ENCODE measurements around the gene F2RL3.
"Not testable (repeated sequence)": the region's sequence is repeated elsewhere in the genome, so short reads cannot be mapped to it uniquely, and the experiment has no call there.

The F2RL3 gene

DNA sequence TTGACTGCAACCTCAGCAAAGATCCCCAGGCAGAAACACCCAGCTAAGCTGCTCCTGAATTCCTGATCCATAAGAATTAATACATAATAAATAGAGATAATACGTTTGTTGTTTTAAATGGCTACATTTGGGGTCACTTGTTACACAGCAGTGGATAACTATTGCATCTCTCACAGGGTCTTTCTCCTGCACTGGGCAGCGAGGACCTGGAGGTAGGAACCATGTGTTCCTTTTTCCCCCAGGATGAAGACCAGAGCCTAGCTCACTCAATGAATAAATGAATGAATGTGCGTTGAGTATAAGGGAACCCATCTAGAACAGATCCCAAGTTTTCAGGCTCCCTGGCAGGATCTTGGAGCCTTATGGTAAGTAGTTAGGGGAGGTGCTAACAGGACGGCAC, 30.7 kb downstream of the F2RL3 start:
- in situ Hi-C loops (cut with MboI; ENCODE audit: low sequenced_read_pairs), result no loop called here

DNA sequence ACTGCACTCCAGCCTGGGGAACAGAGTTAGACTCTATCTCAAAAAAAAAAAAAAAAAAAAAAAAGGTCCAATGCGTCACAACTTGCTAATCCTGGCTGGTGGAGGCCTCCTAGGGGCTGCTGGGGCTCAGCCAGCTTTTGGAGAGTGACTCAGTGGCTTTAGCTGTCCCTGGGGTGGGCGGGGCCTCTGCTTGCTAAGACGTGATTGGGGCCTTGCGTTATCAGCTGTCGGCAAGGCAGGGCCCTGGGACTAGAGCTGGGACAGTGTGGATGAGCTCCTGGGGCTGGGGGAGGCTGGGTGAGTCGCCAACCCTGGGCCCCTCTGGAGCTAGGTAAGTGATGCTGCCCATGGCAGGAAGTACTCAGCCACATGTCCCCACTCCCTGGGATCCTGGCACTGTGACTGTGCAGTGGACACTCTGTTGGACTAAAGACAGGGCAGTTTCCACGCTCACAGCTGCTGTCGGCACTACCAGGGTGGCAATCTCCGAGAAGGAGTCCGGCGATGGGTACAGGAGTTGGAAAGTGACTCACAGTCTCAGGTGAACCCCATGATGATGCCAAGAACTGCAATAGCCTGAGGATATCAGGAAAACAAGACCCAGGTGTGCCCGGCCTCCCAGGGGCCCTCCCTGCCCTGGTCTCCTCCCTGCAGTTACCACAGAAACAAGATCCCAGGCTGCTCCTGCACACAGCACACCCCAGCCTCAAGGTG, 32.2 kb downstream of the F2RL3 start:
- in situ Hi-C loops (cut with MboI; ENCODE audit: low sequenced_read_pairs), result no loop called here

DNA sequence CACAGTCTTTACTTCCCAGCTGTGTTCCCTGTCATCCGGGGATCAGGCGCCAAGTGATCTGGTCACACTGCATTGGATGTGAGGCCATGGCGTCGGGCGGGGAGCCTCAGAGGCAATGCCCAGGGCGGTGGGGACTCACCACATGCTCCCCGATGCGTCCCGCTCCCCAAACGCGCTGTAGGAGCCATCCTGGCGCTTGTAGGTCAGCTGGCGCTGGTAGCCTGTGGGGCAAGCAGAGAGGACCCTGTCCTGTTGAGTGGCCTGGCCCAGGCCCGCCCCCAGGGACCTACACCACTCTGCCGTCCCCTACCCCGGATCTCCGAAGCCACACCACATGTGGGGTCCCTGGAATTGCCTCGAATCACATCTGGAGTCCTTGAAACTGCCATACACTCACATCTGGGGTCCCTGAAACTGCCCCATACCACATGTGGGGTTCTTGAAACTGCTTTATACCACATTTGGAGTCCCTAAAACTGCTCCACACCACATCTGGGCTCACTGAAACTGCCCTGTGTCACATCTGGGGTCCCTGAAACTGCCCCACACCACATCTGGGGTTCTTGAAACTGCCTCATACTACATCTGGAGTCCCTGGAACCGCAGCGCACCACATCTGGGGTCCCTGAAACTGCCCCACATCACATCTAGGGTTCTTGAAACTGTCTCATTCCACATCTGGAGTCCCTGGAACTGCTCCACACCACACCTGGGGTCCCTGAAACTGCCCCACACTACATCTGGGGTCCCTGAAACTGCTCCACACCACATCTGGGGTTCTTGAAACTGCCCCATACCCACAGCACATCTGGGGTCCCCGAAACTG, 33.2 kb downstream of the F2RL3 start:
- in situ Hi-C loops (cut with MboI; ENCODE audit: low sequenced_read_pairs), result no loop called here

DNA sequence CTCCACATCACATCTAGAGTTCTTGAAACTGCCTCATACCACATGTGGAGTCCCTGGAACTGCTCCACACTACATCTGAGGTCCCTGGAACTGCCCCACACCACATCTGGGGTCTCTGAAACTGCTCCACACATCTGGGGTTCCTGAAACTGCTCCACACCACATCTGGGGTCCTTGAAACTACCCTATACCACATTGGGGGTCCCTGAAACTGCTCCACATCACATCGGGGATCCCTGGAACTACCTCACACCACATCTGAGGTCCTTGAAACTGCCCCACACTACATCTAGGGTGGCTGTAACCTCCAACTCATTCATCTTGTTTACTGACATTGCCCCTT, 33.8 kb downstream of the F2RL3 start:
- in situ Hi-C loops (cut with MboI; ENCODE audit: low sequenced_read_pairs), result no loop called here

DNA sequence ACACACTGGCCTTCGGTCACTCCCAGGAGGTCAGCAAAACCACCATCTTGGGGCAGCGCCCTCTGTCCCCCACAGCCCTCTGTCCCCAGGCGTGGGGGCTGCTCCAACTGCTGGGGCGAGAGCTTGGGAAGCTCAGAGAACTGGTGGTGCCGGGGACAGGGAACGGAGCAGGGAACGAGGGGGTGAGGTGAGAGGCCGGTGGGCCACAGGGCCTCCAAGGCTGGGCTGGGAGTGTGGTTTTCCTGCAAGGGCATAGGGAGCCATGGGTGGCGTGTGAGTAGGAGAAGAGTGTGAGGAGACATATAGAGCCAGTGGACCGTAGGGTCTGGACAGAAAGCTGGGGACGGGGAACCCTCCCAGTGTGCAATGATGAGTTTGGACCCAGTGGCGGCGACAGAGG, 34.1 kb downstream of the F2RL3 start:
- in situ Hi-C loops (cut with MboI; ENCODE audit: low sequenced_read_pairs), result no loop called here

DNA sequence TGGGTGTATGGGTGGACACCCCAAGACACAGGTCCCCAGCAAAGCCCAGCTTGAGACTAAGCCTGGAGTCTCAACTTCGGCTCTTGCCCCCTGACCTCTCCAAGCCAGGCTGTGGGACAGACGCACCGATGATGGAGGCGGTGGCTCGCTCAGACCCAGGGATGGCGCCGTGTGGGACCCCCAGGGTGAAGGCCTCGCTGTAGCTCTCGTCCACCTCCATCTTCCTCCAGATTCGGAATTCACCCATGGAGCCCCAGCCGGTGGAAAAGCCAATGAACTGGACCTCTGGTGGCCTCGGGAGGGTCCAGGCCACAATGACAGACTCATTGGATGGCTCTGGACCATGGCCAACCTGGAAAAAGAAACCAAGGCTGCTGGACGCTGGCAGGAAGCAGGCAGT, 39.1 kb downstream of the F2RL3 start:
- in situ Hi-C loops (cut with MboI; ENCODE audit: low sequenced_read_pairs), result no loop called here

DNA sequence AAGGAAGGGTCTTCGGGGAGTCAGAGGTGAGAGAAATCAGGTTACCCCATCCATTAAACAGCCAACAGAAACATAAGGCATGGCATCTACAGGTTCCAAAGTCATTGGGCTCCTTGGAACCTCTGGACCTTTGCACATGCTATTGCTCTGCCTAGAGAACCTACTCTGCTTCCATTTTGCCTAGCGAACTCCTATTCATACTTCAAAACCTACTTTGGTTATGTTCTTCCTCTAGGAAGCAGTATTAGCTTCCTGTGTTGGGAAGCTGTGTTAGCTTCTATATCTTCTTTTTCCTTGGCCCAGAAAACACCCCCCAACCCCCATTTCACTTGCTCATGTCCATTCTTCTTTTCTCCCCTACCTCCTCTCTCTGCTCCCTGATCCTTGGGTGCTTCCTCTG, 39.6 kb downstream of the F2RL3 start:
- in situ Hi-C loops (cut with MboI; ENCODE audit: low sequenced_read_pairs), result no loop called here

DNA sequence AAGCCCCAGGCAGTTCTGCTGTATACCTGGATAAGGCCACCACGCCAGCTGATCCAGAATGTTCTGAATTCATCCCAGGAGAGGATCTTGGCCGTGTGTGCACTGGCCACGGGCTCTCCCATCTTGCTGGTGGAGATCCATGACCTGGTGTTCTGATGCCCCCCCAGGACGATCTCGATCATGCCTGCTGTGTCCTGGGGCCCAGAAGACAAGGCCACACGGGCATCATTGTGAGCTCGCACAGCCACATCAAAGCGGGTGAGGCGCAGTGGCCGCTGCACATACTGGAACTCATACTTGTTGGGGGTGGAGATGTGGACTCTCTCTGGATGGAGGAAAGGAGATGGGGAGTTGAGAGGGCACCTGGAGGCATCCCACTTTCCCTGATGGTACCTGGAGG, 40.1 kb downstream of the F2RL3 start:
- in situ Hi-C loops (cut with MboI; ENCODE audit: low sequenced_read_pairs), result no loop called here

DNA sequence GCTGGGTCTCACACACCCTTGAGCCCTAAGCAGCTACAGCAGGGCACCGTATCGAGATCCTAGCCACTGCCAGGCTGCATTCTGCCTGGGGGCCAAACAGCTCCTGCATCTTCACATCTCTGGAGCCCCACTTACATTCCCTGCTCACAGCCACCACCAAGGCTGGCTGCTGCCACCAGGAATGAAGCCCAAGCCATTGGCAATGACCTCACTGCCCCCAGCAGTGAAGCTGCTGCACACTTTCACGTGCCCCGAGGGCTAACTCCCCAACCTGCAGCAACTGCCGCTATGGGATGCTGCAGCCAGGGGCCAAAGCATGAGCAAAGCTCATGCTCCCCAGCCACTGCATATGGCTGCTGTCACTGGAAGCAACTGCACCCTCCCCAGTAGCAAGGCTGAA, 42.0 kb downstream of the F2RL3 start:
- in situ Hi-C loops (cut with MboI; ENCODE audit: low sequenced_read_pairs), result no loop called here

DNA sequence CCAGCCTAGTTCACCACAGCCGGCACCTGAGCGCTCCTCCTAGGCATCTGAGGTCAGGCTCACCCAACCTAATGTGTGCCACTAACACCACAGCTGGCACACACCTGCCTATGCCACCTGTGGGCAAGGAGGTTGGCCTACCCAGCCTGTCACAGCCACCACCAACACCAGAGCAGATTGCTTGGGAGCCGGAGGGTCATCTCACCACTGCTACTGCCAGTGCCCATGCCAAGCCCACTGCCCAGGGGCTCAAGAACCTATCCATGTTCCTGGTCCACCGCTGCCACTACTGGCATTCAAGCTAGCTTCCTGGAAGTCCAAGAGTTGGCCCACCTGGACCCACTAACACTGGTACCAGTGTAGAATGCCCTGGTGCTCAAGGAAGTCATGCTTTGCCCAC, 42.5 kb downstream of the F2RL3 start:
- in situ Hi-C loops (cut with MboI; ENCODE audit: low sequenced_read_pairs), result no loop called here

DNA sequence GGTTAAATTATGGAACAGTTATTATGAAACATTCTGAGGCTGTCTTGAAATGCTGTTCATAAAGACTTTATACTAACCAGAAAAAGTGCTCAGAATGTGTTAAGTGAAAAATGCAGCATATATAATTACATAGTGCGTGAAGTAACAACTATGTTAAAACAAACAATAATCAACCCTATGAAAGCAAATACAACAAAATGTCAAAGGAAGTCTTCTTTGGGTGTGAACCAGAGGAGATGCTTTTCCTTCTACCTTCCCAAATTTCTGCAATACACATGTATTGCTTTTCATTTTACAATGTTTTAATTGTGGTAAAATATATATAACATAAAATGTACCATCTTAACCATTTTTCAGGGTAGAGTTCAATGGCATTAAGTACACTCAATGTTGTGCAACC, 45.7 kb downstream of the F2RL3 start:
- in situ Hi-C loops (cut with MboI; ENCODE audit: low sequenced_read_pairs), result no loop called here

DNA sequence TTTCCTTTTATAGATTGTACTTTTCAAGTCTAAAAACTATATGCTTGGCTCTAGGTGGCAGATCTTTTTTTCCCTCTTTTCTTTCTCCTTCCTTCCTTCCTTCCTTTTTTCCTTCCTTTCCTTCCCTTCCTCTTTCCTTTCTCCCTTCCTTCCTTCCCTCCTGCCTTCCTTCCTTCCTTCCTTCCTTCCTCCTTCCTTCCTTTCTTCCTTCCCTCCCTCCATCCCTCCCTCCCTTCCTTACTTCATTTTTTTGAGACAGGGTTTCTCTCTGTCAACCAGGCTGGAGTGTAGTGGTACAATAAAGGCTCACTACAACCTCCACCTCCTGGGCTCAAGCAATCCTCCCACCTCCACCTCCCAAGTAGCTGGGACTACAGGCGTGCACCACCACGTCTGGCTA, 48.1 kb downstream of the F2RL3 start:
- in situ Hi-C loops (cut with MboI; ENCODE audit: low sequenced_read_pairs), result no loop called here

DNA sequence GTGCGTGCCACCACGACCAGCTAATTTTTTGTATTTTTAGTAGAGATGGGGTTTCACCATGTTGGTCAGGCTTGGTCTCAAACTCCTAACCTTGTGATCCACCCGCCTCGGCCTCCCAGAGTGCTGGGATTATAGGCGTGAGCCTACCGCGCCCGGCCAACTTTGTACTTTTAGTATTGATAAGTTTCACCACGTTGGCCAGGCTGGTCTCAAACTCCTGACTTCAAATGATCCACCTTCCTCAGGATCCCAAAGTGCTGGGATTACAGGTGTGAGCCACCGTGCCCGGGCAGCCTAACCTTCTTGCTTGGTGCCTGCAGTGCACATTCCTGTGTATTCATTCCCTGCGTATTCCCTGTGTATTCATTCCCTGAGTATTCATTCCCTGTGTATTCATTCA, 49.0 kb downstream of the F2RL3 start:
- in situ Hi-C loops (cut with MboI; ENCODE audit: low sequenced_read_pairs), result not testable (repeated sequence)

DNA sequence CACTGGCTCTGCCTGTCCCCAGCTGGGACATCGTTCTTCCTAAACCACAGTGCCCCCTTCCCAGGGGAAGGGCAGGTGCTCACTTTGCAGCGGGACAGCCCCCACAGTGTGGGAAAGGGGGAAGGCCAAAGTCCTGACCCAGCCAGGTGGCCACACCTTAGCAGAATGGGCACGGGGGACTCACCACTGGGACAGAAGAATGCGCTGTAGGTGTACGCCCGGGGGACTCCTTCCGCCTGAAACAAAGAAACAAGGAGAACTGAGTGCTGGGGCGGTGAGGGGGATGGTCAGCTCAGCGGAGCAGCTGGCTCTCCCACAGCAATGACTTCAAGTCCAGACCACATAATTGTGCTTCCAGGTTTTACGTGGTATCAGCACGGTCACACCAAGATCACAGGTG, 49.4 kb downstream of the F2RL3 start:
- in situ Hi-C loops (cut with MboI; ENCODE audit: low sequenced_read_pairs), result no loop called here

DNA sequence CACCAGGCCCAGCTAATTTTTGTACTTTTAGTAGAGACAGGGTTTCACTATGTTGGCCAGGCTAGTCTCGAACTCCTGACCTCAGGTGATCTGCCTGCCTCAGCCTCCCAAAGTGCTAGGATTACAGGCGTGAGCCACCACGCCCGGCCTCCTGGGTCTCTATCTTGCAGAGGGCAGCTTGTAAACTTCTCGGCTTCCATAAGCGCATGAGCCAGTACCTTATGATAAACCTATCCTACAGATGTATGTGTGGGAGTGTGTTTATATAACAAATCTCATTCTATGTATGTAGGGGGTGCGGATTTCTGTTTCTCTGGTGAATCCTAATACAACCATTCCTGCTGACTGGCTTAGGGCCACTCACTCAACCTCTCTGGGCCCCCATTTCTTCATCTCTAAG, 51.3 kb downstream of the F2RL3 start:
- in situ Hi-C loops (cut with MboI; ENCODE audit: low sequenced_read_pairs), result not testable (repeated sequence)

DNA sequence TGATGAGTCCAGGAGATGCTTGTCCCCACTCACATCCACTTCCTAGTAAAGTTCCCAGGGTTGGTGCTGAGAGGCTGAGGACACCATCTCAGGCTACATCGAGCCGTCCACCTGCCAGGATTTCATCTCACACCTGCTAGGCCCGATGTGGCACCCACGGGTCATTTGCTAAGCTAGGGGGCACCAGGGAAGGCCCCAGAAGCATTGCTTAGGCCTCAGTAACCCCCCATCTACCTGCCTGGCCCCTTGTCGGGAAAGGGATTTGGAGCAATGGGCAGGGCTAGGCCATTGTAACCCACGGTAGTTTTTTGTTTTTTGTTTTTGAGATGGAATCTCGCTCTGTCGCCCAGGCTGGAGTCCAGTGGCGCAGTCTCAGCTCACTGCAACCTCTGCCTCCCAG, 51.8 kb downstream of the F2RL3 start:
- in situ Hi-C loops (cut with MboI; ENCODE audit: low sequenced_read_pairs), result no loop called here

All from hTERT RPE-1 (cell line).